GM12878 (cell line): ENCODE data around the gene IFI30. TPM values are rescaled to one million over a fixed set of nuclear protein-coding genes. Genes with fewer than 3 reads are reported as not detected.
A peak's percentile ranks its signal among the peaks of the same experiment; 100 is the strongest.

Experiments
- ATAC-seq: fragments of 200-7000 bp; cut with Tn5 transposase; 3 replicates; pipeline ENCODE4 v1.9.1; 2020; ENCODE audit warnings: mild to moderate bottlenecking, moderate library complexity
- BruUV-seq: library from RNA; stranded (reverse); fragments of 400-500 nt; replicated peaks from 2 replicates; lab custom pipeline; 2021; lab: Mats Ljungman, UMichigan
- CTCF ChIA-PET: fragments of 300-600 bp; sonication (Branson Sonifier 250); formaldehyde crosslinking; extraction: SDS; loops from one replicate; lab custom pipeline; 2021; ENCODE audit warnings: inconsistent platforms; lab: Yijun Ruan, JAX
- POLR2A ChIA-PET: fragments of 350-600 bp; formaldehyde crosslinking; extraction: SDS; loops from one replicate; lab custom pipeline; 2021; ENCODE audit warnings: inconsistent platforms; lab: Charles Lee
- RAD21 ChIA-PET: fragments of 300-600 bp; sonication (Branson Sonifier 250); formaldehyde crosslinking; loops from one replicate; lab custom pipeline; 2023; ENCODE audit warnings: antibody characterized with exemption; ENCODE audit not compliant: unreplicated experiment; lab: Charles Lee
- SMC1A ChIA-PET: fragments of 300-600 bp; sonication (Branson Sonifier 250); formaldehyde crosslinking; loops from one replicate; lab custom pipeline; 2023; ENCODE audit not compliant: unreplicated experiment, uncharacterized antibody; lab: Charles Lee
- DNase-seq: peaks from one replicate; pipeline ENCODE4 v3.0.0-alpha.2; 2011; ENCODE audit warnings: low read depth, low spot score
- FAIRE-seq: peaks from 3 replicates; lab custom pipeline; 2011; peaks lifted over from hg19 to GRCh38; lab: Jason Lieb, UNC
- H2AFZ ChIP-seq: 2 replicates; pipeline ENCODE4 v1.6.0; 2011; ENCODE audit warnings: low read depth, low read length, control low read depth; ENCODE audit not compliant: control insufficient read depth
- H3K27ac ChIP-seq: 2 replicates; pipeline ENCODE4 v1.5.1; 2011; ENCODE audit warnings: control low read depth; ENCODE audit not compliant: control insufficient read depth, insufficient read depth
- H3K27me3 ChIP-seq, 2 experiments: replicated peaks in 1 of 2; 2 replicates each; pipeline versions ENCODE4 v1.6.0 to v1.6.1; 2011; ENCODE audit warnings: low read length in 1 of 2; ENCODE audit not compliant: control insufficient read depth in 2 of 2, insufficient read depth in 2 of 2
- H3K36me3 ChIP-seq, 2 experiments: 2 replicates each; pipeline ENCODE4 v1.5.1; 2011; ENCODE audit warnings: low read length in 1 of 2; ENCODE audit not compliant: control insufficient read depth in 2 of 2, insufficient read depth in 2 of 2
- H3K4me1 ChIP-seq: 2 replicates; pipeline ENCODE4 v1.6.1; 2011; ENCODE audit warnings: mild to moderate bottlenecking, low read length, moderate library complexity, mixed read lengths; ENCODE audit not compliant: control insufficient read depth, insufficient read depth
- H3K4me2 ChIP-seq: 2 replicates; pipeline ENCODE4 v1.6.0; 2011; ENCODE audit warnings: control low read depth; ENCODE audit not compliant: control insufficient read depth, insufficient read depth
- H3K4me3 ChIP-seq: fragments of 200-600 bp; sonication (generic); 2 replicates; pipeline ENCODE4 v1.5.1; 2016
- H3K79me2 ChIP-seq: 2 replicates; pipeline ENCODE4 v1.6.0; 2011; ENCODE audit warnings: low read length; ENCODE audit not compliant: control insufficient read depth, insufficient read depth
- H3K9ac ChIP-seq: 2 replicates; pipeline ENCODE4 v1.8.0; 2011; ENCODE audit warnings: low read length, control low read depth, mixed read lengths; ENCODE audit not compliant: control insufficient read depth, insufficient read depth
- H3K9me3 ChIP-seq: replicated peaks from 3 replicates; pipeline ENCODE4 v1.5.1; 2011; ENCODE audit warnings: mild to moderate bottlenecking, low read length; ENCODE audit not compliant: control insufficient read depth, insufficient read depth
- H4K20me1 ChIP-seq: 2 replicates; pipeline ENCODE4 v1.6.0; 2011; ENCODE audit not compliant: control insufficient read depth, insufficient read depth
- SMC3 ChIP-seq: IDR thresholded peaks from 2 replicates; pipeline ENCODE4 v1.6.1; 2011; ENCODE audit warnings: low read length, improper control_type of control experiment, borderline replicate concordance
- STAT3 ChIP-seq: IDR thresholded peaks from 2 replicates; pipeline ENCODE4 v1.6.1; 2011; ENCODE audit warnings: low read depth, low read length, improper control_type of control experiment
- USF1 ChIP-seq: IDR thresholded peaks from 2 replicates; pipeline ENCODE4 v1.6.1; 2011; ENCODE audit warnings: borderline replicate concordance, low read depth, mild to moderate bottlenecking, moderate library complexity, mixed read lengths, low read length; ENCODE audit not compliant: insufficient read depth; ENCODE audit errors: extremely low read length
- ZNF622 ChIP-seq: fragments of 450-650 bp; IDR thresholded peaks from 2 replicates; pipeline ENCODE4 v1.6.1; 2017; ENCODE audit warnings: mild to moderate bottlenecking, inconsistent platforms
- WGBS: methylation state at CpG from one replicate; pipeline ENCODE4 v1.1.6; 2016; ENCODE audit warnings: low lambda C conversion rate; ENCODE audit not compliant: insufficient replicate concordance, insufficient coverage; ENCODE audit errors: missing lambda C conversion rate; 5-methylcytosine and 5-hydroxymethylcytosine counted together
- in situ Hi-C: fragments of 300-500 bp; cut with MboI; formaldehyde crosslinking; loops from 9 replicates; pipeline ENCODE4 v1.14.3; 2018; ENCODE audit warnings: mixed read lengths
- intact Hi-C: fragments of 100-400 bp; cut with micrococcal nuclease; formaldehyde crosslinking; loops from one replicate; pipeline ENCODE4 v1.14.2; 2022; ENCODE audit not compliant: unreplicated experiment
- polyA plus RNA-seq, 11 experiments: library from polyadenylated mRNA; depleted of rRNA in 4 of 11; unstranded in 6 of 11; stranded (reverse) in 5 of 11; fragments of >200 nt; fragmentation: Nextera tagmentation in 4 of 11; fragmentation: Illumina TruSeq in 1 of 11; extraction: Ambion mirVana in 4 of 11; extraction: Trizol in 1 of 11; gene quantifications; 1 replicate in 1 of 11; 2 replicates in 10 of 11; pipeline versions ENCODE4 v1.2.1 to v1.2.3, GENCODE V29; 2011 to 2016; ENCODE audit warnings: inconsistent platforms in 2 of 11, missing spikeins in 2 of 11, low read depth in 1 of 11
- total RNA-seq, 4 experiments: library from RNA; depleted of rRNA in 3 of 4; stranded (reverse); fragments of >200 nt in 3 of 4; fragmentation: Illumina TruSeq in 1 of 4; extraction: Trizol in 1 of 4; gene quantifications; 2 replicates each; pipeline versions ENCODE4 v1.2.1 to v1.2.3, GENCODE V29; 2013 to 2021

Gene IFI30
- total and polyA plus RNA-seq, 10 of the 15 experiments (the other 5 are each of a cell fraction or from before 2014, with no cell fraction given): 221 to 1,112 (median 451) TPM

GRCh38 chr19:18225702-18226468 lies 52.3 kb downstream of the IFI30 start, which contains the start of gene PDE4C:
Gene PDE4C (minus strand): TSS chr19:18226438. CDS start chr19:18226415, 23 bp downstream.
- no peak within 1 kb of the TSS for H3K4me3 ChIP-seq
- SMC1A ChIA-PET: no interaction called here
- no peaks in the 10 kb centered on the region; the same call in 2 of the 3 replicates for H3K9me3 ChIP-seq
- no TSS peak for BruUV-seq
- DNase-seq: no peak
- CTCF ChIA-PET: interaction anchor here (0.6 to 2.9 kb wide), 3 partner anchors 21 to 368 kb away, joined by 3 to 17 read pairs (median 3); no protein-coding TSS in a partner anchor
- POLR2A ChIA-PET: interaction anchor here (0.6 to 1.4 kb wide), 2 partner anchors 21 to 118 kb away, joined by 3 to 5 read pairs; no protein-coding TSS in a partner anchor
- H3K4me2 ChIP-seq: peak within 1 kb of the TSS; percentile 25
- FAIRE-seq: no peak
- no peak for TF ChIP-seq SMC3
- no peak for TF ChIP-seq ZNF622
- no peak for TF ChIP-seq STAT3
- no peak for TF ChIP-seq USF1
- WGBS: 6% methylated on average over 34 of the region's 51 CpGs
- H3K36me3 ChIP-seq: no peaks in the 10 kb centered on the region
- H3K79me2 ChIP-seq: no peaks in the 10 kb centered on the region
- no peak for ATAC-seq
- intact Hi-C loops: no loop called here
- H3K27ac ChIP-seq: no peak within 1 kb of the TSS
- in situ Hi-C loops: no loop called here
- H3K4me1 ChIP-seq: peaks cover 19% of the 10 kb centered on the region
- no peaks in the 10 kb centered on the region for H4K20me1 ChIP-seq
- no peak within 1 kb of the TSS for H2AFZ ChIP-seq
- H3K9ac ChIP-seq: no peak within 1 kb of the TSS
- RAD21 ChIA-PET: no interaction called here
- peaks cover 0 to 3% of the 10 kb centered on the region in 2 experiments; a peak in 2 of 4 replicates for H3K27me3 ChIP-seq
